Measurements from ENCODE around the gene MUCL3. TPM values are rescaled to one million over a fixed set of nuclear protein-coding genes. Genes with fewer than 3 reads are reported as not detected.

The MUCL3 gene
- total RNA-seq, 1 experiment from 2014 or later, result 0.15 TPM

GRCh38 chr6:30981942-30982772 is 41.4 kb downstream of the MUCL3 start:
- Histone ChIP-seq H3K4me1 (ENCODE audit: control insufficient read depth in 1 of 2, insufficient read depth in 2 of 2, low read length in 2 of 2) (peaks cover 8 to 9% of the 10 kb centered on the region in 2 experiments; a peak in 3 of 4 replicates), H3K9me3 (ENCODE audit: control insufficient read depth in 1 of 2, insufficient read depth in 1 of 2, low read depth in 1 of 2, low read length in 2 of 2) (no peaks in the 10 kb centered on the region), H4K20me1 (ENCODE audit: insufficient read depth) (no peaks in the 10 kb centered on the region), H3K4me3 (replicated peaks in 1 of 2; ENCODE audit: low read depth in 1 of 2, low read length in 2 of 2) (no peak overlapping the region), H3K9me2 (ENCODE audit: insufficient read depth) (no peaks in the 10 kb centered on the region), H3K27me3 (ENCODE audit: insufficient read depth, low read length) (no peaks in the 10 kb centered on the region), H3K9ac (ENCODE audit: low read length) (no peak overlapping the region), H3K79me2 (ENCODE audit: insufficient read depth, low read length) (no peaks in the 10 kb centered on the region), H3K27ac (ENCODE audit: low read depth, low read length) (no peak overlapping the region), H2AFZ (ENCODE audit: low read depth, low read length, poor library complexity, severe bottlenecking) (peak overlapping the region; percentile 52), H3K4me2 (ENCODE audit: low read length) (no peak overlapping the region), H3K36me3 (ENCODE audit: control insufficient read depth in 1 of 2, insufficient read depth in 2 of 2, low read length in 2 of 2) (no peaks in the 10 kb centered on the region)
- RAD21 ChIA-PET (ENCODE audit: low non-redundant PET in 1 of 2, low total read pairs in 2 of 2, uncharacterized antibody in 2 of 2, unreplicated experiment in 2 of 2), result no interaction called here
- no peak for DNase-seq (ENCODE audit: low read depth, low spot score)
- no peak for TF ChIP-seq SRF (IDR thresholded peaks at IDR 0.05; ENCODE audit: low read depth)
- TF ChIP-seq, protein P1, sequence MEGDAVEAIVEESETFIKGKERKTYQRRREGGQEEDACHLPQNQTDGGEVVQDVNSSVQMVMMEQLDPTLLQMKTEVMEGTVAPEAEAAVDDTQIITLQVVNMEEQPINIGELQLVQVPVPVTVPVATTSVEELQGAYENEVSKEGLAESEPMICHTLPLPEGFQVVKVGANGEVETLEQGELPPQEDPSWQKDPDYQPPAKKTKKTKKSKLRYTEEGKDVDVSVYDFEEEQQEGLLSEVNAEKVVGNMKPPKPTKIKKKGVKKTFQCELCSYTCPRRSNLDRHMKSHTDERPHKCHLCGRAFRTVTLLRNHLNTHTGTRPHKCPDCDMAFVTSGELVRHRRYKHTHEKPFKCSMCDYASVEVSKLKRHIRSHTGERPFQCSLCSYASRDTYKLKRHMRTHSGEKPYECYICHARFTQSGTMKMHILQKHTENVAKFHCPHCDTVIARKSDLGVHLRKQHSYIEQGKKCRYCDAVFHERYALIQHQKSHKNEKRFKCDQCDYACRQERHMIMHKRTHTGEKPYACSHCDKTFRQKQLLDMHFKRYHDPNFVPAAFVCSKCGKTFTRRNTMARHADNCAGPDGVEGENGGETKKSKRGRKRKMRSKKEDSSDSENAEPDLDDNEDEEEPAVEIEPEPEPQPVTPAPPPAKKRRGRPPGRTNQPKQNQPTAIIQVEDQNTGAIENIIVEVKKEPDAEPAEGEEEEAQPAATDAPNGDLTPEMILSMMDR (IDR thresholded peaks at IDR 0.05 in 2 of 3, conservative IDR thresholded peaks at IDR 0.05 in 1 of 3; ENCODE audit: borderline replicate concordance in 1 of 3, insufficient read depth in 1 of 3, low read depth in 2 of 3, low read length in 2 of 3), result peak in 2 of 3 experiments; percentile 37 to 39; a peak in 4 of 6 replicates
- CTCF ChIA-PET, result interaction anchor here (1.1 kb wide), 1 partner anchor 62 kb away, joined by 3 read pairs; no protein-coding TSS in a partner anchor
- BruUV-seq (replicated peaks), result no TSS peak
- POLR2A ChIA-PET, result no interaction called here
- peak; percentile 86 for ATAC-seq
- intact Hi-C loops (cut with micrococcal nuclease), result no loop called here

DNA sequence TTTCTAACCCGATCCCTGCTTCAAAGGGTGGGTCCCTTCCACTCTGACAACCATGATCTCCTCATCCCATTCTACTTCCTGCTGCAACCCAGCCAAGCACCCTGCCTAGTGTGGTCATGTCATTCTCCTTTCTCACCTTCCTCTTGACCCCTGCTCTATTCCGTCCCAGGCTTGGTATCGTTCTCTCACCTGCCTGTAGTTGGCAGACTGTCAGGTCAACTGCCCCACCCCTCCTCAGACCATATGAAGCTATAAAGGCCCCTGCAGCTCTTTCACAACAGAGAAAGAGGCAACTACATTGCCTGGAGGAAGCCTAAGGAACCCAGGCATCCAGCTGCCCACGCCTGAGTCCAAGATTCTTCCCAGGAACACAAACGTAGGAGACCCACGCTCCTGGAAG is 42.7 kb downstream of the MUCL3 start, which contains the start of gene MUC21:
Gene MUC21, plus strand, starts transcription at position 280 of the 400 bp plus-strand sequence. CDS start 241 bp downstream, outside the sequence.
- no peaks in the 10 kb centered on the region for H3K79me2 ChIP-seq (ENCODE audit: insufficient read depth, low read length)
- intact Hi-C loops (cut with micrococcal nuclease), result no loop called here
- H3K9me3 ChIP-seq (ENCODE audit: control insufficient read depth in 1 of 2, insufficient read depth in 1 of 2, low read depth in 1 of 2, low read length in 2 of 2), result no peaks in the 10 kb centered on the region
- H3K4me2 ChIP-seq (ENCODE audit: low read length), result no peak within 1 kb of the TSS
- CTCF ChIA-PET, result no interaction called here
- no peak within 1 kb of the TSS for H3K4me3 ChIP-seq (replicated peaks in 1 of 2; ENCODE audit: low read depth in 1 of 2, low read length in 2 of 2)
- no peaks in the 10 kb centered on the region for H3K9me2 ChIP-seq (ENCODE audit: insufficient read depth)
- no peak for ATAC-seq
- RAD21 ChIA-PET (ENCODE audit: low non-redundant PET in 1 of 2, low total read pairs in 2 of 2, uncharacterized antibody in 2 of 2, unreplicated experiment in 2 of 2), result no interaction called here
- no peak within 1 kb of the TSS for H3K9ac ChIP-seq (ENCODE audit: low read length)
- H3K27ac ChIP-seq (ENCODE audit: low read depth, low read length), result no peak within 1 kb of the TSS
- no peaks in the 10 kb centered on the region for H4K20me1 ChIP-seq (ENCODE audit: insufficient read depth)
- DNase-seq (ENCODE audit: low read depth, low spot score), result no peak
- POLR2A ChIA-PET, result interaction anchor here (0.5 kb wide), 1 partner anchor 155 kb away, joined by 3 read pairs; no protein-coding TSS in a partner anchor
- no peak within 1 kb of the TSS for H2AFZ ChIP-seq (ENCODE audit: low read depth, low read length, poor library complexity, severe bottlenecking)
- H3K4me1 ChIP-seq (ENCODE audit: control insufficient read depth in 1 of 2, insufficient read depth in 2 of 2, low read length in 2 of 2), result peaks cover 8 to 9% of the 10 kb centered on the region in 2 experiments; a peak in 3 of 4 replicates
- BruUV-seq (replicated peaks), result no TSS peak
- H3K27me3 ChIP-seq (ENCODE audit: insufficient read depth, low read length), result no peaks in the 10 kb centered on the region
- H3K36me3 ChIP-seq (ENCODE audit: control insufficient read depth in 1 of 2, insufficient read depth in 2 of 2, low read length in 2 of 2), result no peaks in the 10 kb centered on the region
- TF ChIP-seq JUND (IDR thresholded peaks at IDR 0.05), result no peak
- TF ChIP-seq SP1 (IDR thresholded peaks at IDR 0.05; ENCODE audit: low read depth), result no peak
- TF ChIP-seq YY1 (IDR thresholded peaks at IDR 0.05; ENCODE audit: extremely low read depth, insufficient replicate concordance, low read depth, low read length), result no peak
- TF ChIP-seq CEBPB (IDR thresholded peaks at IDR 0.05; ENCODE audit: low read depth), result no peak
- no peak for TF ChIP-seq POLR2AphosphoS5 (IDR thresholded peaks at IDR 0.05; ENCODE audit: low read depth, low read length)
- TF ChIP-seq ZFX (IDR thresholded peaks at IDR 0.05), result no peak
- no peak for TF ChIP-seq EZH2 (IDR thresholded peaks at IDR 0.05)
- TF ChIP-seq SRF (IDR thresholded peaks at IDR 0.05; ENCODE audit: low read depth), result no peak
- TF ChIP-seq CBX3 (IDR thresholded peaks at IDR 0.05; ENCODE audit: low read depth), result no peak
- TF ChIP-seq ZNF274 (IDR thresholded peaks at IDR 0.05; ENCODE audit: low read depth, low read length), result no peak
- TF ChIP-seq EGR1 (IDR thresholded peaks at IDR 0.05; ENCODE audit: low read depth), result no peak
- TF ChIP-seq, protein P2, sequence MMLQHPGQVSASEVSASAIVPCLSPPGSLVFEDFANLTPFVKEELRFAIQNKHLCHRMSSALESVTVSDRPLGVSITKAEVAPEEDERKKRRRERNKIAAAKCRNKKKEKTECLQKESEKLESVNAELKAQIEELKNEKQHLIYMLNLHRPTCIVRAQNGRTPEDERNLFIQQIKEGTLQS (IDR thresholded peaks at IDR 0.05), result no peak
- TF ChIP-seq, protein P3, sequence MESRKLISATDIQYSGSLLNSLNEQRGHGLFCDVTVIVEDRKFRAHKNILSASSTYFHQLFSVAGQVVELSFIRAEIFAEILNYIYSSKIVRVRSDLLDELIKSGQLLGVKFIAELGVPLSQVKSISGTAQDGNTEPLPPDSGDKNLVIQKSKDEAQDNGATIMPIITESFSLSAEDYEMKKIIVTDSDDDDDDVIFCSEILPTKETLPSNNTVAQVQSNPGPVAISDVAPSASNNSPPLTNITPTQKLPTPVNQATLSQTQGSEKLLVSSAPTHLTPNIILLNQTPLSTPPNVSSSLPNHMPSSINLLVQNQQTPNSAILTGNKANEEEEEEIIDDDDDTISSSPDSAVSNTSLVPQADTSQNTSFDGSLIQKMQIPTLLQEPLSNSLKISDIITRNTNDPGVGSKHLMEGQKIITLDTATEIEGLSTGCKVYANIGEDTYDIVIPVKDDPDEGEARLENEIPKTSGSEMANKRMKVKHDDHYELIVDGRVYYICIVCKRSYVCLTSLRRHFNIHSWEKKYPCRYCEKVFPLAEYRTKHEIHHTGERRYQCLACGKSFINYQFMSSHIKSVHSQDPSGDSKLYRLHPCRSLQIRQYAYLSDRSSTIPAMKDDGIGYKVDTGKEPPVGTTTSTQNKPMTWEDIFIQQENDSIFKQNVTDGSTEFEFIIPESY (IDR thresholded peaks at IDR 0.05; ENCODE audit: extremely low read depth, insufficient replicate concordance, low read length), result no peak
- no peak for TF ChIP-seq RAD21 (IDR thresholded peaks at IDR 0.05; ENCODE audit: low read depth)
- TF ChIP-seq POLR2A (IDR thresholded peaks at IDR 0.05; ENCODE audit: borderline replicate concordance, extremely low read depth, insufficient read depth, insufficient read length), result no peak
